Measurements from ENCODE around the gene FLOT1. TPM values are rescaled to one million over a fixed set of nuclear protein-coding genes. Genes with fewer than 3 reads are reported as not detected.

FLOT1 gene
- 86.1 to 92.0 TPM (median 89.9 TPM) in 5 replicates for total RNA-seq (2022; extraction: Qiagen RNA extraction)

GRCh38 chr6:30742316-30743098, at the start of gene FLOT1:
Gene FLOT1 (minus strand): TSS chr6:30742687. CDS start chr6:30742189, 498 bp downstream.

GRCh38 chr6:30744054-30744805, 1.7 kb upstream of the FLOT1 start, which contains the start of gene IER3:
Gene IER3 (minus strand): TSS chr6:30744547. CDS start chr6:30744518, 29 bp downstream.

GRCh38 chr6:30719791-30720737, 22.4 kb downstream of the FLOT1 start, which contains the start of gene TUBB:
Gene TUBB (plus strand): TSS chr6:30720352. CDS start chr6:30720507, 155 bp downstream.

GRCh38 chr6:30717129-30717844, 25.2 kb downstream of the FLOT1 start, which contains the start of gene MDC1:
Gene MDC1 (minus strand): TSS chr6:30717281. CDS start chr6:30715175, 2,106 bp downstream.

GRCh38 chr6:30690403-30691207, 51.9 kb downstream of the FLOT1 start, which contains the start of gene NRM:
Gene NRM (minus strand): TSS chr6:30690984. CDS start chr6:30690974, 10 bp downstream.

GRCh38 chr6:30686009-30686907, 56.2 kb downstream of the FLOT1 start, which contains the start of gene PPP1R18:
Gene PPP1R18 (minus strand): TSS chr6:30686645. CDS start chr6:30686018, 627 bp downstream.

Other genes with a start within 250 kb of the FLOT1 start
- gene GNL1, start 186.2 kb downstream of the FLOT1 start, total RNA-seq (2022; extraction: Qiagen RNA extraction) = 26.6 to 34.8 TPM (median 32.4 TPM) in 5 replicates
- gene PRR3, start 185.4 kb downstream of the FLOT1 start, total RNA-seq (2022; extraction: Qiagen RNA extraction) = 15.2 to 17.2 TPM (median 16.4 TPM) in 5 replicates
- gene ABCF1, start 171.2 kb downstream of the FLOT1 start, total RNA-seq (2022; extraction: Qiagen RNA extraction) = 45.1 to 64.6 TPM (median 49.2 TPM) in 5 replicates
- gene PPP1R10, start 125.4 kb downstream of the FLOT1 start, total RNA-seq (2022; extraction: Qiagen RNA extraction) = 30.0 to 47.5 TPM (median 32.7 TPM) in 5 replicates
- gene MRPS18B, start 124.8 kb downstream of the FLOT1 start, total RNA-seq (2022; extraction: Qiagen RNA extraction) = 70.3 to 111 TPM (median 75.3 TPM) in 5 replicates
- gene ATAT1, start 115.8 kb downstream of the FLOT1 start, total RNA-seq (2022; extraction: Qiagen RNA extraction) = 4.8 to 6.8 TPM (median 5.9 TPM) in 5 replicates
- gene C6orf136, start 95.6 kb downstream of the FLOT1 start, total RNA-seq (2022; extraction: Qiagen RNA extraction) = 12.2 to 14.6 TPM (median 13.7 TPM) in 5 replicates
- gene DHX16, start 69.7 kb downstream of the FLOT1 start, total RNA-seq (2022; extraction: Qiagen RNA extraction) = 25.6 to 29.8 TPM (median 27.5 TPM) in 5 replicates
- 40.7 to 45.7 TPM (median 42.2 TPM) in 5 replicates for gene PPP1R18, start 56.0 kb downstream of the FLOT1 start, total RNA-seq (2022; extraction: Qiagen RNA extraction)
- 19.5 to 26.7 TPM (median 25.9 TPM) in 5 replicates for gene NRM, start 51.7 kb downstream of the FLOT1 start, total RNA-seq (2022; extraction: Qiagen RNA extraction)
- 14.7 to 20.9 TPM (median 17.4 TPM) in 5 replicates for gene MDC1, start 25.4 kb downstream of the FLOT1 start, total RNA-seq (2022; extraction: Qiagen RNA extraction)
- gene TUBB, start 22.3 kb downstream of the FLOT1 start, total RNA-seq (2022; extraction: Qiagen RNA extraction) = 855 to 944 TPM (median 897 TPM) in 5 replicates
- gene IER3, start 1.9 kb upstream of the FLOT1 start, total RNA-seq (2022; extraction: Qiagen RNA extraction) = 46.5 to 68.8 TPM (median 60.6 TPM) in 5 replicates
- gene DDR1, start 141.8 kb upstream of the FLOT1 start, total RNA-seq (2022; extraction: Qiagen RNA extraction) = 54.3 to 66.8 TPM (median 63.6 TPM) in 5 replicates
- gene GTF2H4, start 165.5 kb upstream of the FLOT1 start, total RNA-seq (2022; extraction: Qiagen RNA extraction) = 17.1 to 32.8 TPM (median 18.2 TPM) in 5 replicates
- gene VARS2, start 171.6 kb upstream of the FLOT1 start, total RNA-seq (2022; extraction: Qiagen RNA extraction) = 13.5 to 16.5 TPM (median 14.8 TPM) in 5 replicates
- not detected in 5 replicates for gene SFTA2, start 189.5 kb upstream of the FLOT1 start, total RNA-seq (2022; extraction: Qiagen RNA extraction)
- gene MUCL3, start 198.3 kb upstream of the FLOT1 start, total RNA-seq (2022; extraction: Qiagen RNA extraction) = 0.07 to 0.15 TPM (median 0.12 TPM) in 5 replicates
- gene MUC21, start 241.0 kb upstream of the FLOT1 start, total RNA-seq (2022; extraction: Qiagen RNA extraction) = 0.02 TPM in 1 of 5 replicates, not detected in the others

Data from A549 treated with Hydrocortisone at 1 μM for 4 hours (cell line).